WERI-Rb-1 (cell line): ENCODE data around the gene SLC35F4.

ENCODE experiments used
- DNase-seq: peaks from one replicate; pipeline ENCODE4 v3.0.0-alpha.2; 2020
- H3K27ac ChIP-seq: fragments of 250-450 bp; sonication (Bioruptor Pico); 2 replicates; pipeline ENCODE4 v1.5.1; 2020; ENCODE audit warnings: mild to moderate bottlenecking, moderate library complexity
- H3K27me3 ChIP-seq: fragments of 250-450 bp; sonication (Bioruptor Pico); 2 replicates; pipeline ENCODE4 v1.5.1; 2021; ENCODE audit warnings: mild to moderate bottlenecking, low read depth, moderate library complexity; ENCODE audit not compliant: insufficient read depth, severe bottlenecking
- H3K36me3 ChIP-seq: fragments of 250-450 bp; sonication (Bioruptor Pico); 2 replicates; pipeline ENCODE4 v1.5.1; 2020; ENCODE audit warnings: mild to moderate bottlenecking, moderate library complexity
- H3K4me3 ChIP-seq: 2 replicates; pipeline ENCODE4 v1.5.1; 2011; ENCODE audit warnings: low read depth, mild to moderate bottlenecking, control low read depth, low read length
- H3K9me3 ChIP-seq: fragments of 250-450 bp; sonication (Bioruptor Pico); 2 replicates; pipeline ENCODE4 v1.5.1; 2021; ENCODE audit warnings: mild to moderate bottlenecking, moderate library complexity; ENCODE audit not compliant: severe bottlenecking
- TF ChIP-seq, protein P1 (sequence below): IDR thresholded peaks from 2 replicates; pipeline ENCODE4 v1.5.1; 2011; ENCODE audit warnings: low read depth, mild to moderate bottlenecking, control low read depth, inconsistent platforms, low read length

The SLC35F4 gene

DNA sequence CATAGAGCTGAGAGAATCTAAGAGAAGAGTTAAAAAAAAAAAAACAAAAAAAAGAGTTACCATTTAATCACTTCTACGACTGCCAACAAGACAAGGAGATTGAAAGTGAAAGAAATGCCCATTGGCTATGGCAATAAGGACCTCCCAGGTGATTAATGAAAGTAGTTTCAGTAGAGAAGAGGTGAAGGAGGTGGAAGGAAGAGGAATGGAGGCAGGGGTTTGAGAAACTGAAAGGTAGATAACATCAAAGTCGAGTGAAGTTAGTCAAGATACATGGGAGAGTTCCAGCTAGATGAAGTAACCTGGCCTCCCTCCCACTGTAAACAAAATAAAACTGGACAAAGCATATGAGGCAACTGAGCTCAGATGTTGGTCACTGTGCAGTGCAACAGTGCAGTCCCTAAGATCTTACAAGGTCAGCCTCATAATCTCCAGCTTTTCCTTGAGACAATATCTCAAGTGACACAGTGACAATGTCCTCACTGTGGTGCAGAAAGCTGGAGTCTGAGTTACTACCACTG is 254.3 kb downstream of the SLC35F4 start:
- DNase-seq = no peak
- TF ChIP-seq, protein P1, sequence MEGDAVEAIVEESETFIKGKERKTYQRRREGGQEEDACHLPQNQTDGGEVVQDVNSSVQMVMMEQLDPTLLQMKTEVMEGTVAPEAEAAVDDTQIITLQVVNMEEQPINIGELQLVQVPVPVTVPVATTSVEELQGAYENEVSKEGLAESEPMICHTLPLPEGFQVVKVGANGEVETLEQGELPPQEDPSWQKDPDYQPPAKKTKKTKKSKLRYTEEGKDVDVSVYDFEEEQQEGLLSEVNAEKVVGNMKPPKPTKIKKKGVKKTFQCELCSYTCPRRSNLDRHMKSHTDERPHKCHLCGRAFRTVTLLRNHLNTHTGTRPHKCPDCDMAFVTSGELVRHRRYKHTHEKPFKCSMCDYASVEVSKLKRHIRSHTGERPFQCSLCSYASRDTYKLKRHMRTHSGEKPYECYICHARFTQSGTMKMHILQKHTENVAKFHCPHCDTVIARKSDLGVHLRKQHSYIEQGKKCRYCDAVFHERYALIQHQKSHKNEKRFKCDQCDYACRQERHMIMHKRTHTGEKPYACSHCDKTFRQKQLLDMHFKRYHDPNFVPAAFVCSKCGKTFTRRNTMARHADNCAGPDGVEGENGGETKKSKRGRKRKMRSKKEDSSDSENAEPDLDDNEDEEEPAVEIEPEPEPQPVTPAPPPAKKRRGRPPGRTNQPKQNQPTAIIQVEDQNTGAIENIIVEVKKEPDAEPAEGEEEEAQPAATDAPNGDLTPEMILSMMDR = no peak
- H3K9me3 ChIP-seq = no peaks in the 10 kb centered on the region
- peaks cover 7% of the 10 kb centered on the region for H3K27me3 ChIP-seq
- no peak overlapping the region for H3K4me3 ChIP-seq
- no peak overlapping the region for H3K27ac ChIP-seq
- H3K36me3 ChIP-seq = no peaks in the 10 kb centered on the region

DNA sequence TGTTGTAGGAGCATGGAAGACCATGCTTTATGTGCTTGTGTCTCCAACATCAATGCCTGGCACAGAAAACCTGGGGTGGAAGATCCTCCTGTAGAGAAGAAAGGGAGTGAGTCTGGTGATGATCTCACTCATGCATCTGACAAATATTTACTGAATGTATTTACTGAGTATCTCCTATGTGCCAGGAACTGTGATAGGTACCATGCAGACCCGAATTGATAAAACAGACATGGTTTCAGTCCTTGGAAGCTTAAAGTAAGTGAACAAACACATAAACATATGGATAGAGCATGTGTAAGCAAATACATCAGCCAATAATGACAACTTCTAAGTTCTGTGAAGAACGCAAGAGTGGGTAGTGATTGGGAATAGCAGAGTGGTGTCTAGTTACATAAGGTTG is 255.3 kb downstream of the SLC35F4 start:
- H3K27me3 ChIP-seq = peaks cover 6% of the 10 kb centered on the region
- no peaks in the 10 kb centered on the region for H3K9me3 ChIP-seq
- H3K36me3 ChIP-seq = no peaks in the 10 kb centered on the region
- DNase-seq = no peak
- H3K4me3 ChIP-seq = no peak overlapping the region
- H3K27ac ChIP-seq = no peak overlapping the region
- TF ChIP-seq, protein P1 = no peak

DNA sequence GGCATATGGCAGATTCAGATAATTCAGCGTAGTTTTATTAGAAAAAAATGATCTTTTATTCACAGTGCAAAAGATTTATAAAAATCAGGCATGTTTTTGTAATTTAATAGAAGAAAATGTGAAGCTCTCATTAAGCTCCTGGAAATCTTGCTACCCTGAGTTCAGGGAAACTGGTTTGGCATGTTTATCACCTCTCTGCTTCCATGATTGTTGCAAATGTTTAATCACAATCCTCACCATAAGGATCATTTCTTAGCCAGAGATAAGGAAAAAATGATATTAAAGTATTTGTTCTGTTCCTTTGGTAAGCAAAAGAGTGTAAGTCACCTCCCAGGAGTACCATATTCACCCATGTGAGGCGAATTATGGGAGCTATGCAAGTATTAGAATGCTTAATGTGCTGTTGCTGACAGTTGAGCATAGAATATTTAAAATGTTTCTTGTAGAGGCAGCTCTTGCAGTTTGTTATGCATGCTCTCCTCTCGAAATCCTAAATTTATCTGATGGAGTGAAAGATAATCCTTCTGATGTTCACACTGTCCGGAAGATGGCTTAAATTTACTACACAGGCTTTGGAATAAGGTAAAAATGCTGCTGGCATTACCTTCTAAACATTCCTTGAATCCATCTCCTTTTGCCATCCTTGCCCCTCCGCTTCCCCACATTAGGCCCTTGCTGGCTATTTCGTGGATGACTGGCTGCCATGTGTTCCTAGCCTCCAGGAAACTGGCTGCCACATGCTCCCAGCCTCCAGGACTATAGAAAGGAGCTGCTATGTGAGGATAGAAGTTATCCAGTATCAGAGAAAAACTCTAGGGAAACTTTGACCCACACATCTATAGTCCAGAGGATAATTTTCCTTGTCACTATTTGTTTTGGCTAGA is 256.5 kb downstream of the SLC35F4 start:
- H3K36me3 ChIP-seq = no peaks in the 10 kb centered on the region
- no peaks in the 10 kb centered on the region for H3K9me3 ChIP-seq
- TF ChIP-seq, protein P1 = no peak
- H3K27ac ChIP-seq = no peak overlapping the region
- no peak for DNase-seq
- H3K4me3 ChIP-seq = no peak overlapping the region
- peaks cover 5% of the 10 kb centered on the region for H3K27me3 ChIP-seq

DNA sequence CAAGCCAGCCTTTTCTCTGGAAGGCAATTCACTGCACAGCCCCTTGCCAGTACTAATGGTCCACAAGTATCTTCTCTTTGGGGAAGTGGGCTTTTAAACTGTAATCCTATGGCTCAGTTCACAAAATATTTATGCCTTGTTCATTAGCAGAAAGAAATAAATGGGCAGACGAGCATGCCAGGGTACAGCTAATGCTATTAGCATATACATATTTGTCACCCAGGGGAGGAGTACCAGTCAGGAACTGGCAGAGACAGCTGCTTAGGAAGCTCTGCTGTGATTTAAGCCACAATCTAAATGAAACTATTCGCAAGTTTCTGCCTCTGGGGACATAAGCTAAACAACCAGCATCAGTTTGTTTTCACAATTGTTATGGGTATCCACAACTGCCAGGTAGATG is 258.8 kb downstream of the SLC35F4 start:
- DNase-seq = no peak
- Histone ChIP-seq H3K36me3 (no peaks in the 10 kb centered on the region), H3K4me3 (no peak overlapping the region), H3K27me3 (peaks cover 5% of the 10 kb centered on the region), H3K9me3 (no peaks in the 10 kb centered on the region), H3K27ac (no peak overlapping the region)
- TF ChIP-seq, protein P1 = no peak

DNA sequence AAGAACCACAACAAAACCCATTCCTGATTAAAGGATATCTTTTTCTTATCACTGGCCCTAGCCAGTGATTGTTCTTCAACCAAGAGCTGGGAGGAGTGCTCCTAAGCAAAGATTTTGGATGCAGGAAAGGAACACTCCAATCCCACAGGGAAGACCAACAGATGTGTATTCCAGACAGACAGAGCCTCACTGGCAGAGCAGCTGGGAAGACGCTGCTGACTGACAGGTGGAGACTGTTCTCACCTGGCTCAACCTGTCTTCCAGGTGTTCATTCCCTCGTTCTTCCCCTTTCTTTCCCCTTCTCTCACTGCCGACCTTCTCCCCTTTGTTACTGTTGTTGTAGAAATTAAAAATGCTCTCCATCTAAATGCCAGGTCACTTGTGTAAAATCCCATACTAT is 282.5 kb downstream of the SLC35F4 start:
- Histone ChIP-seq H3K36me3 (no peaks in the 10 kb centered on the region), H3K27ac (no peak overlapping the region), H3K4me3 (no peak overlapping the region), H3K27me3 (no peaks in the 10 kb centered on the region), H3K9me3 (peaks cover 3% of the 10 kb centered on the region)
- TF ChIP-seq, protein P1 = no peak
- DNase-seq = no peak
